SK-N-SH treated with all-trans-retinoic acid at 6 μM for 48 hours (cell line): Measurements from ENCODE around the gene POLR2C.

Source experiments
- ATAC-seq: fragments of 200-7000 bp; cut with Tn5 transposase; 3 replicates; pipeline ENCODE4 v1.9.1; 2020; ENCODE audit warnings: mild to moderate bottlenecking, moderate library complexity
- ARNTL ChIP-seq: fragments of 450-650 bp; formaldehyde crosslinking; IDR thresholded peaks from 2 replicates; pipeline ENCODE4 v1.5.0; 2020; ENCODE audit warnings: low read depth, mild to moderate bottlenecking, moderate library complexity, borderline replicate concordance
- BACH2 ChIP-seq: fragments of 250-450 bp; sonication (Bioruptor Pico); IDR thresholded peaks from 2 replicates; pipeline ENCODE4 v1.9.0; 2021; ENCODE audit warnings: mild to moderate bottlenecking, borderline replicate concordance
- CREB5 ChIP-seq: fragments of 250-450 bp; sonication (Bioruptor Pico); IDR thresholded peaks from 2 replicates; pipeline ENCODE4 v1.5.1; 2020; ENCODE audit warnings: low read depth, mild to moderate bottlenecking, moderate library complexity
- CSDC2 ChIP-seq: fragments of 250-450 bp; sonication (Bioruptor Pico); IDR thresholded peaks from 2 replicates; pipeline ENCODE4 v1.5.0; 2020; ENCODE audit warnings: mild to moderate bottlenecking, moderate library complexity
- CSRNP3 ChIP-seq: fragments of 250-450 bp; sonication (Bioruptor Pico); IDR thresholded peaks from 2 replicates; pipeline ENCODE4 v1.5.1; 2021; ENCODE audit warnings: mild to moderate bottlenecking, moderate library complexity
- ESRRG ChIP-seq: fragments of 250-450 bp; sonication (Bioruptor Pico); IDR thresholded peaks from 2 replicates; pipeline ENCODE4 v1.6.1; 2021; ENCODE audit warnings: mild to moderate bottlenecking
- GLIS3 ChIP-seq: fragments of 250-450 bp; sonication (Bioruptor Pico); IDR thresholded peaks from 2 replicates; pipeline ENCODE4 v1.5.0; 2020; ENCODE audit warnings: mild to moderate bottlenecking, moderate library complexity
- ISL1 ChIP-seq: fragments of 250-450 bp; sonication (Bioruptor Pico); IDR thresholded peaks from 2 replicates; pipeline ENCODE4 v2.1.2; 2022; ENCODE audit warnings: mild to moderate bottlenecking, moderate library complexity
- OSR1 ChIP-seq: fragments of 250-450 bp; sonication (Bioruptor Pico); IDR thresholded peaks from 2 replicates; pipeline ENCODE4 v1.8.0; 2022; ENCODE audit warnings: moderate library complexity, mild to moderate bottlenecking, inconsistent platforms
- PATZ1 ChIP-seq: fragments of 250-450 bp; sonication (Bioruptor Pico); IDR thresholded peaks from 2 replicates; pipeline ENCODE4 v1.8.0; 2020; ENCODE audit warnings: mild to moderate bottlenecking, moderate library complexity, borderline replicate concordance
- POU6F1 ChIP-seq: fragments of 250-450 bp; sonication (Bioruptor Pico); IDR thresholded peaks from 2 replicates; pipeline ENCODE4 v1.8.0; 2021; ENCODE audit warnings: low read depth, mild to moderate bottlenecking, moderate library complexity, borderline replicate concordance
- PPARA ChIP-seq: fragments of 250-450 bp; sonication (Bioruptor Pico); IDR thresholded peaks from 2 replicates; pipeline ENCODE4 v1.5.0; 2020; ENCODE audit warnings: mild to moderate bottlenecking, borderline replicate concordance
- SNAI2 ChIP-seq: fragments of 250-450 bp; sonication (Bioruptor Pico); IDR thresholded peaks from 2 replicates; pipeline ENCODE4 v1.5.0; 2020; ENCODE audit warnings: mild to moderate bottlenecking, moderate library complexity
- TCF4 ChIP-seq: fragments of 250-450 bp; sonication (Bioruptor Pico); IDR thresholded peaks from 2 replicates; pipeline ENCODE4 v1.8.0; 2021; ENCODE audit warnings: mild to moderate bottlenecking, moderate library complexity, borderline replicate concordance
- TOX ChIP-seq: fragments of 250-450 bp; sonication (Bioruptor Pico); IDR thresholded peaks from 2 replicates; pipeline ENCODE4 v1.8.0; 2021; ENCODE audit warnings: mild to moderate bottlenecking, moderate library complexity, borderline replicate concordance
- ZC3H10 ChIP-seq: fragments of 250-450 bp; sonication (Bioruptor Pico); IDR thresholded peaks from 2 replicates; pipeline ENCODE4 v1.5.1; 2021; ENCODE audit warnings: mild to moderate bottlenecking, moderate library complexity
- ZFP30 ChIP-seq: fragments of 450-650 bp; formaldehyde crosslinking; IDR thresholded peaks from 2 replicates; pipeline ENCODE4 v1.5.0; 2022; ENCODE audit warnings: mild to moderate bottlenecking, moderate library complexity
- ZNF70 ChIP-seq: fragments of 450-650 bp; formaldehyde crosslinking; IDR thresholded peaks from 2 replicates; pipeline ENCODE4 v1.5.0; 2020; ENCODE audit warnings: mild to moderate bottlenecking, moderate library complexity
- ZNF8 ChIP-seq: fragments of 450-650 bp; formaldehyde crosslinking; IDR thresholded peaks from 2 replicates; pipeline ENCODE4 v1.5.0; 2020; ENCODE audit warnings: mild to moderate bottlenecking, moderate library complexity

POLR2C gene

GRCh38 chr16:57469046-57469445 is 6.6 kb downstream of the POLR2C start:
- TF ChIP-seq TCF4 (no peak), PPARA (CRISPR knock-in tag) (no peak), CREB5 (CRISPR knock-in tag) (no peak), CSDC2 (CRISPR knock-in tag) (no peak), ESRRG (CRISPR knock-in tag) (no peak), ZNF8 (CRISPR knock-in tag) (no peak), ISL1 (CRISPR knock-in tag) (no peak), ZFP30 (no peak), POU6F1 (no peak), CSRNP3 (no peak), ZNF70 (CRISPR knock-in tag) (no peak), GLIS3 (CRISPR knock-in tag) (no peak), SNAI2 (CRISPR knock-in tag) (no peak), OSR1 (no peak), BACH2 (CRISPR knock-in tag) (no peak), ARNTL (no peak)
- no peak for ATAC-seq

- no peak for ATAC-seq
- TF ChIP-seq PPARA (CRISPR knock-in tag) = no peak
- TF ChIP-seq TCF4 = no peak
- TF ChIP-seq ARNTL = no peak
- TF ChIP-seq CSDC2 (CRISPR knock-in tag) = no peak
- no peak for TF ChIP-seq BACH2 (CRISPR knock-in tag)
- TF ChIP-seq ESRRG (CRISPR knock-in tag) = no peak
- no peak for TF ChIP-seq CREB5 (CRISPR knock-in tag)
- TF ChIP-seq SNAI2 (CRISPR knock-in tag) = no peak
- no peak for TF ChIP-seq OSR1
- no peak for TF ChIP-seq PATZ1 (CRISPR knock-in tag)
- TF ChIP-seq GLIS3 (CRISPR knock-in tag) = no peak
- no peak for TF ChIP-seq TOX (CRISPR knock-in tag)
- no peak for TF ChIP-seq POU6F1
- TF ChIP-seq ZFP30 = no peak
- no peak for TF ChIP-seq ISL1 (CRISPR knock-in tag)
- no peak for TF ChIP-seq ZNF70 (CRISPR knock-in tag)
- no peak for TF ChIP-seq ZNF8 (CRISPR knock-in tag)
Measured at GRCh38 chr16:57469917-57470470, 7.5 kb downstream of the POLR2C start.

GRCh38 chr16:57470711-57471110 is 8.2 kb downstream of the POLR2C start:
- TF ChIP-seq ZC3H10 (CRISPR knock-in tag) (no peak), CREB5 (CRISPR knock-in tag) (no peak), ESRRG (CRISPR knock-in tag) (no peak), PATZ1 (CRISPR knock-in tag) (no peak), POU6F1 (no peak), TOX (CRISPR knock-in tag) (no peak), GLIS3 (CRISPR knock-in tag) (no peak), OSR1 (no peak)
- ATAC-seq = no peak
